Measurements from ENCODE around the gene TBX6.

The TBX6 gene

DNA sequence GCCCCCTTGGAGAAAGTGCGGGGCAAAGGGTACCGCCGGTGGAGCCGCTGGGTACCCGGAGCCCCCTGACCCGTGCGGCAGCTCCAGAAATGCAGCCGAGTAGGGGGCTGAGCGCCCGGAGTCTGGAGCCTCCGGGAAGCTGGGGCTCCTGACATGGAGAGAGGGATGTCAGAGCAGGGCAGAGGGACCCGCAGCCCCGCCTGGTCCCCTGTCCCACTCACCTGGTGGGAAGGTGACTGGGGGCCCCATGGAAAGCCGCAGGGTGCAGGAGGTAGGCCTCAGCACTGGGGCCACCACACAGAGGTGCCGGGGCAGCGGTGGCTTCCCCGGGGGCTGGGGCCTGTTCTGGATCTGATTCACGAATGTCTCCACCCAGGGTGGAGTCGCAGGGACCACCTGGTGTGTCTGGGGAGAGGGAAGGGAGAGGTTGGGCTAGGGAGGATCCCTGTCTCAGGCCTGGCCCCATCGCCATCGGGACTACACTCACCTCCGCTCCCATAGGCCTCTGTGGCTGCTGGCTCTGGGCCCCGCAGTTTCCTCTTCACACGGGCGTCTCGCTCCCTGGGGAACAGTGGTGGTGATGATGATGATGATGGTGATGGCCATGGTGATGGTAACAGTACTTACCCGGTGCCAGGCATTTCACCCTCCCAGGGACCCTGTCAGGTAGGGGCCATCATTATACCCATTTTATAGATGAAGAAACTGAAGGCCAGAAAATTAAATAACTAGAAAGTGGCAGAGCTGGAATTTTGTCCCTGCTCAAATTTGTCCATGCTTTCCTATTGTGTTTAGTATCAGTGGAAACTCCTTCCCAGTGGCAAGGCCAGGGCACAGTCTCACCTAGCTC is 5.2 kb downstream of the TBX6 start:
- H3K36me3 Mint-ChIP-seq, result peaks cover 37 to 40% of the 10 kb centered on the region in 2 donors
- H3K4me1 Mint-ChIP-seq, result peaks cover 6 to 15% of the 10 kb centered on the region in 2 donors
- peaks cover 0 to 2% of the 10 kb centered on the region in 2 donors for H3K9me3 Mint-ChIP-seq
- H3K27me3 Mint-ChIP-seq, result no peaks in the 10 kb centered on the region
- DNase-seq (no peak), ATAC-seq (replicated peaks) (no peak)
- H3K27ac Mint-ChIP-seq, result peak overlapping the region; percentile 56
- H3K4me3 Mint-ChIP-seq, result no peak overlapping the region

DNA sequence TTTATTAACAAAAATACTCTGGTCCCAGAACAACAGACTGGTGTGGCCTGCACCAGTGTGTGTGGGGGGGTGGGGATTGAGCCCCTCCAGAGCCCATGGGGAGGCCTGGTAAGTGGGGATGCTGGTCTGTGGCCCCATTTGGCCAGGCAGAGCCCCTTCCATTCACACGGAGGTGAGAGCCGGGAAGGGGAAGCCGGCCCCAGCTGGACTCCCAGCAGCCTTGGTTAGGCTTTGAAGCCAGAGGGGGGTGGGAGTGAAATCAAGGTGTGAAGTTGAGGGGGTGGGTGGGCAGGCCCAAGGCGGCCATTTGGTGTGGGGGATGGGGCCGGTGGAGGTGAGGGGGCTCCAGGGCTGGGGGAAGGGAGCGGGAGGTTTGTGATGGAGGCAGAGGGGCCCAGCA is 5.9 kb downstream of the TBX6 start:
- Mint-ChIP-seq H3K27ac (peak overlapping the region; percentile 81), H3K4me1 (peaks cover 6 to 11% of the 10 kb centered on the region in 2 donors)

DNA sequence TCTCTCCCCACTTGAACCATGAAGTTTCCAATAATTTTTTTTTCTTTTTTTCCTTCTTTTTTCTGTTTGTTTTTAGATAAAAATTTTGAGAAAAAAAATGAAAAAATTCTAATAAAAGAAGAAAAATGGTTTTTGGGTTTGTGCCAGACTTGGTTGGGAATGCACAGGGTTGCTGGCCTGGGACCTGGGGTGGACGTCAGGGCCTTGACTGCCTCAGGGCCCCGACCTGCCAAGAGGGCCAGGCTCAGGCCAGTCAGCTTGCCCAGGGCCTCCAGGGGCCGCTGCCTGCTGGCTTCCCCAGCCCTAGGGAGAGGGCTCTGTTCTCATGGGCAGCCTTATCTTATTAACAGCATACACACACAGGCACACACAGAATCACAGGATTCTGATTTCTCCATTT is 6.5 kb downstream of the TBX6 start:
- Mint-ChIP-seq H3K4me3 (no peak overlapping the region), H3K27ac (no peak overlapping the region), H3K36me3 (peaks cover 40 to 43% of the 10 kb centered on the region in 2 donors), H3K9me3 (peaks cover 0 to 2% of the 10 kb centered on the region in 2 donors), H3K27me3 (no peaks in the 10 kb centered on the region), H3K4me1 (peaks cover 5 to 8% of the 10 kb centered on the region in 2 donors)
- ATAC-seq (replicated peaks) (no peak), DNase-seq (no peak)

More for the DNA sequence above, 5.9 kb downstream of the TBX6 start:
- no peak for DNase-seq
- ATAC-seq (replicated peaks), result no peak
- Mint-ChIP-seq H3K4me3 (no peak overlapping the region), H3K27me3 (no peaks in the 10 kb centered on the region), H3K36me3 (peaks cover 40 to 41% of the 10 kb centered on the region in 2 donors), H3K9me3 (peaks cover 0 to 2% of the 10 kb centered on the region in 2 donors)

DNA sequence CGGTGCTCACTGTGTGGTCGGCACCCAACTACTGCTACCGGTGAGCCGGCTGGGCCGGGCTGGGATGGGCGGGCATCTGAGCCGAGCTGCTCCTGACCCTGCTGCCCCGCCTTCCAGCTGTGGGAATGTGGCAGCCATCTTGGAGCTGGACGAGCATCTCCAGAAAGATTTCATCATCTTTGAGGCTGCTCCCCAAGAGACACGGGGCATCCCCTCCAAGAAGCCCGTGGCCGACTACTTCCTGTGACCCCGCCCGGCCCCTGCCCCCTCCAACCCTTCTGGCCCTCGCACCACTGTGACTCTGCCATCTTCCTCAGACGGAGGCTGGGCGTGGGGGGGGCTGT is 6.9 kb downstream of the TBX6 start:
- DNase-seq (no peak), ATAC-seq (replicated peaks) (no peak)
- Mint-ChIP-seq H3K4me1 (peaks cover 3 to 6% of the 10 kb centered on the region in 2 donors), H3K27me3 (no peaks in the 10 kb centered on the region), H3K4me3 (no peak overlapping the region), H3K36me3 (peaks cover 42 to 44% of the 10 kb centered on the region in 2 donors), H3K27ac (no peak overlapping the region), H3K9me3 (peaks cover 0 to 2% of the 10 kb centered on the region in 2 donors)

DNA sequence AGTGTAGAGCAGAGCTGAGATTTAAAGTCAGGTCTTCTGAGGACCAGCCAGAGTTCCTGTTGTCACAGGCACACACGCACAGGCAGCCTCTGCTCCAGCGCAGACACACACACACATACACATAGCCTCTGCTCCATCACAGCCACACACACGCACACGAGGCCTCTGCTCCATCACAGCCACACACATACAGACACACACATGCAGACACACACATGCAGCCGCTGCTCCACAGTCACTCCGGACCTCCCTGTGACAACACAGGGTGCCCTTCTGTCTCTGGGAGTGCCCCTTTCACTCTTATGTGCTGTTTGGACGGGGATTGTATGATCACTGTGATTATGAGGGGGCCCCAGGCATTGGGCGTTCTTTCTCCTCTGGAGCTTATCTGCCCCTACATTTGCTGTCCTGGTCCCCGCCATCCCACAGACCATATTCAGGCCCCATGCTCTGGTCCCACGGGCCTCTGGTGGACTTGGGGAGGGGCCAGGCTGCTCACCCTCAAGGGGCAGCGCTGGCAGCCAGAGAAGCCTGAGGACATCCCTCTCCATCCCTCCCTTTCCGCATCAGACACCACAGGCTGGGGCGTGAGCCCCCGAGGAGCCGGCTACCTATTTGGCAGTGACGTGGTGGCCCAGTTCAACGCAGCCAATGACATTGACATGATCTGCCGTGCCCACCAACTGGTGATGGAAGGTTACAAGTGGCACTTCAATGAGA is 7.5 kb downstream of the TBX6 start:
- Mint-ChIP-seq H3K9me3 (peaks cover 0 to 2% of the 10 kb centered on the region in 2 donors), H3K27ac (no peak overlapping the region), H3K4me1 (peaks cover 5 to 11% of the 10 kb centered on the region in 2 donors), H3K36me3 (peaks cover 48 to 49% of the 10 kb centered on the region in 2 donors), H3K4me3 (no peak overlapping the region), H3K27me3 (no peaks in the 10 kb centered on the region)
- ATAC-seq (replicated peaks), result peak in 1 of 2 donors; percentile 20
- DNase-seq, result no peak

DNA sequence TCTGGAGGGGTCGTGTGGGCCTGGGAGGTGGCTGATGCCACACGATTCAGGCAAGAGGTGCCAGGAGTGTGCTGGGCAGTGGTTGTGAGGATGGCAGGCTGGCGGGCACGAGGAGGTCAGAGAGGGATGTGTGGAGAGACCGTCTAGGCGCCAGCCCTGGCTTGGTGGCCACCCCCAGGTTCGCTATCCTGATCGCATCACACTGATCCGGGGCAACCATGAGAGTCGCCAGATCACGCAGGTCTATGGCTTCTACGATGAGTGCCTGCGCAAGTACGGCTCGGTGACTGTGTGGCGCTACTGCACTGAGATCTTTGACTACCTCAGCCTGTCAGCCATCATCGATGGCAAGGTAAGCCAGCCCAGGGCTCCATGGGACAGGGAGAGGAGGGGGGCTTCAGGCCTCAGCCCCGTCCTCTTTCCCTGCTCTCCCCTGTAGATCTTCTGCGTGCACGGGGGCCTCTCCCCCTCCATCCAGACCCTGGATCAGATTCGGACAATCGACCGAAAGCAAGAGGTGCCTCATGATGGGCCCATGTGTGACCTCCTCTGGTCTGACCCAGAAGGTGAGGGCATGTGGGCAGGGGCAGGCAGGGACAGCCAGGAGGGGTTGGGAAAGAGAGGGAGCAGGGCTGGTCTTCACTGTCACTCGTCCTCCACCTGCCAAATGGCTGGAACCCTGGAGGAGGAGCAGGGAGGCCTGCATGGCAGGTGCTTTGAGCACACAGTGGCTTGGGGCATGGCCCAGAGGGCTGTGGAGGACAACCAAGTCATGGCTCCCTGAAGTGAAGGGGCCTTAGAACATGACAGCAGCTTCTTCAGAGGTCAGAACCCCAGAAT is 8.3 kb downstream of the TBX6 start:
- Mint-ChIP-seq H3K36me3 (peaks cover 51% of the 10 kb centered on the region in 2 donors), H3K27me3 (no peaks in the 10 kb centered on the region), H3K27ac (peak overlapping the region; percentile 33), H3K9me3 (peaks cover 0 to 2% of the 10 kb centered on the region in 2 donors), H3K4me3 (no peak overlapping the region), H3K4me1 (peaks cover 5 to 19% of the 10 kb centered on the region in 2 donors)
- DNase-seq (no peak), ATAC-seq (replicated peaks) (no peak)

DNA sequence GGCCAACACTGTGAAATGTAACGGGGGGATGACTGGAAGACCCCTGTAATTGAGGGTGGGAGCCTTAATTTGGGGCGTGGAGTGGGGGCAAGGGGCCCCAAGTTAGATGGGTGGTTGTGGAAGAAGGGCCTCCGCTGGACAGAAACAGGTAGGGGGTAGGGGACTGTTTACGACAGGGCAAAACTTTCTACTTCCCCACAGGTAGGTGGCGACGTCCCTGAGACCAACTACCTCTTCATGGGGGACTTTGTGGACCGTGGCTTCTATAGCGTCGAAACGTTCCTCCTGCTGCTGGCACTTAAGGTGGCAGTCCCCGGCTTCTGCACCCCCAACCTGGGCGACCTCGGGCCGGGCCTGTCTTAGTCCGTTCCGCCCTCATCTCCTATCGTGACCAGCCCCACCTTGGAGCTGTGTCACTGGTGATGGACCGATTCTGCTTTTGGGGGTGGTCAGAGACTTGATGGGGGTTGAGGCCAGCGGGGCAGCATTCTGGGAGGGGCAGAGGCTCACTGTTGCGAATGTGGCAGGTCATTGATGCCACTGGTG is 9.1 kb downstream of the TBX6 start:
- DNase-seq (no peak), ATAC-seq (replicated peaks) (no peak)
- Mint-ChIP-seq H3K4me3 (no peak overlapping the region), H3K27ac (peak overlapping the region; percentile 33), H3K36me3 (peaks cover 51 to 53% of the 10 kb centered on the region in 2 donors), H3K27me3 (no peaks in the 10 kb centered on the region), H3K4me1 (peaks cover 10 to 27% of the 10 kb centered on the region in 2 donors), H3K9me3 (peaks cover 0 to 1% of the 10 kb centered on the region in 2 donors)

DNA sequence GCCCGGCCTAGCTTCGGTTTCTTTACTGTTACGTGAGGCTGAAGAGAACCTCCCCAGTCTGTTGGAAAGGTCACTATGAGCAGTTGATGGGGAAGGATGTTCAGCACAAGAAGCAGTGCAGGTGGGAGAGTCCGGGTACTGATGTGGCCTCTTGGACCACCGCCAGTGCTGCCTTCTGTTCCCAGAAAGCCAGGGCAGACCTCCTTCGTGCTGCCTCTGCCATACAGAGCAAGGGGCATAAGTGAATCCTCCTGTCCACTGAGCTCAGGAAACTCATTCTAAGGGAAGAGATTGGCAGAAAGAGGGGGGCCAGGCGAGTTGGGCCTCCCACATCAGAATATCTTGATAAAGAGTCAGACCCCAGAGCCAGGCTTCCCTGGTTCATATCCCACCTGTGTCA is 12.2 kb downstream of the TBX6 start:
- no peak for ATAC-seq (replicated peaks)
- Mint-ChIP-seq H3K4me1 (peaks cover 25 to 41% of the 10 kb centered on the region in 2 donors), H3K36me3 (peaks cover 41 to 58% of the 10 kb centered on the region in 2 donors), H3K4me3 (no peak overlapping the region), H3K27ac (no peak overlapping the region), H3K27me3 (no peaks in the 10 kb centered on the region), H3K9me3 (no peaks in the 10 kb centered on the region)
- no peak for DNase-seq

DNA sequence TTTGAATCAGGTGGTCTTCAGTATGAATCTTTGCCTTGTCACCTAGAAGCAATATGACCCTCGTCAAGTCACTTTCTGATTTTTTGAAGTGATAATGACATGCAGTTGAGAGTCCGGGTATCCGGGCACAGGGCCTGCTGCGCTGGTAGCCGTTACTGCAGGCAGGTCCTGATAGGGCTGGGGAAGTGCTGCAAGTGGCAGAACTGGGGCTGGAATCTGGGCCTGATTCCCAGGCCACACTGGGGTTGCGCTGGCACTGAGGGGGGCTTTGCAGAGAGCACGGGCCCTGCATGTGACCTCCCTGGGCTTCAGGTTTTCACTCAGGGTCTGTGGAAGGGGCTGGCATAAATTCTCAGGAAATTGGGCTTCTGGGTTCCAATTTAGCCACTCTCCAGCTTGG is 13.0 kb downstream of the TBX6 start:
- Mint-ChIP-seq H3K4me3 (no peak overlapping the region), H3K4me1 (peaks cover 25 to 41% of the 10 kb centered on the region in 2 donors), H3K36me3 (peaks cover 40 to 61% of the 10 kb centered on the region in 2 donors), H3K9me3 (no peaks in the 10 kb centered on the region), H3K27me3 (no peaks in the 10 kb centered on the region), H3K27ac (no peak overlapping the region)
- ATAC-seq (replicated peaks) (no peak), DNase-seq (no peak)

DNA sequence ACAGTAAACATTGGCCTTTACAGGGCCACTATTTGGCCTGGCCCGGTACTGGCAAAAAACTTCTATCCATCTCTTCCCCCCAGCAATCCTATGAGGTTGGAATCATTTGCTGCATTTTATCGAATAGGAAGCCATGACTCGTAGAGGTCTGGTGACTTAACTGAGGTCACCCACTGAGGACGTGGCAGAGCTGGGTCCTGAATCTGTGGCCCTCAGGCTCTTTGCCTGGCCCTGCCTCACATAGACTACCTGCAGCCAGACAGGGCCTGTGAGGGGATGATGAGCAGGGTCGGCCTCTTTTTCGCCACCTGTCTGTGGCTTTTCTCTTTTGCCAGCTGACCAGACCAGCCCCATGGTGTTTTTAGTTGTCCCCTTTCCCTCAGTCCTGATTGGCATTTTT is 14.1 kb downstream of the TBX6 start:
- Mint-ChIP-seq H3K27me3 (no peaks in the 10 kb centered on the region), H3K4me3 (peak overlapping the region in 1 of 2 donors; percentile 13), H3K27ac (peak overlapping the region; percentile 56), H3K36me3 (peaks cover 33 to 61% of the 10 kb centered on the region in 2 donors), H3K4me1 (peaks cover 25 to 41% of the 10 kb centered on the region in 2 donors), H3K9me3 (no peaks in the 10 kb centered on the region)
- DNase-seq (no peak), ATAC-seq (replicated peaks) (no peak)

DNA sequence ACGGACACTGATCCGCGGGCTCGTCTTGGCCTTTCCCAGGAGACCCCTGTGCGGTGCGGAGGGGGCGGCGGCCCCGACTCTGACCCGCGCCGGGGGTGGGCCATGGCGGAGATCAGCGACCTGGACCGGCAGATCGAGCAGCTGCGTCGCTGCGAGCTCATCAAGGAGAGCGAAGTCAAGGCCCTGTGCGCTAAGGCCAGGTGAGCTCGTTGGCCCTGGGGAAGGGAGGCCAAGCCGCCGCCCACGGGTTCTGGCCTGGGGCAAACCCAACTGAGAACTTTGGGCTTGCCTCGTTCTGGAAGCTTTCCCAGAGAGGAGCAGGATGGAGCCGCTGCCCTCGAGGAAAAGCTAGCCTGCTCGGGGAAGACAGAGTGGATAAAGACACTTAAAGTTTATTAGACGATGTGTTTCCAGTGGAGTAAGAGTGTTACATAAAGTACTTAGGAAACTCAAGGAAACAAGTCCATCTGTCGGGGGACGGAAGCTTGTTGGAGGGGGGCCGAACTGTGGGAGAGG is 15.4 kb downstream of the TBX6 start:
- peaks cover 33 to 60% of the 10 kb centered on the region in 2 donors for H3K36me3 Mint-ChIP-seq
- peak; percentile 48 to 51 for ATAC-seq (replicated peaks)
- no peaks in the 10 kb centered on the region for H3K9me3 Mint-ChIP-seq
- no peak for DNase-seq
- peak overlapping the region; percentile 99 for H3K27ac Mint-ChIP-seq
- H3K27me3 Mint-ChIP-seq, result no peaks in the 10 kb centered on the region
- H3K4me3 Mint-ChIP-seq, result peak overlapping the region; percentile 89 to 99
- H3K4me1 Mint-ChIP-seq, result peaks cover 24 to 41% of the 10 kb centered on the region in 2 donors

DNA sequence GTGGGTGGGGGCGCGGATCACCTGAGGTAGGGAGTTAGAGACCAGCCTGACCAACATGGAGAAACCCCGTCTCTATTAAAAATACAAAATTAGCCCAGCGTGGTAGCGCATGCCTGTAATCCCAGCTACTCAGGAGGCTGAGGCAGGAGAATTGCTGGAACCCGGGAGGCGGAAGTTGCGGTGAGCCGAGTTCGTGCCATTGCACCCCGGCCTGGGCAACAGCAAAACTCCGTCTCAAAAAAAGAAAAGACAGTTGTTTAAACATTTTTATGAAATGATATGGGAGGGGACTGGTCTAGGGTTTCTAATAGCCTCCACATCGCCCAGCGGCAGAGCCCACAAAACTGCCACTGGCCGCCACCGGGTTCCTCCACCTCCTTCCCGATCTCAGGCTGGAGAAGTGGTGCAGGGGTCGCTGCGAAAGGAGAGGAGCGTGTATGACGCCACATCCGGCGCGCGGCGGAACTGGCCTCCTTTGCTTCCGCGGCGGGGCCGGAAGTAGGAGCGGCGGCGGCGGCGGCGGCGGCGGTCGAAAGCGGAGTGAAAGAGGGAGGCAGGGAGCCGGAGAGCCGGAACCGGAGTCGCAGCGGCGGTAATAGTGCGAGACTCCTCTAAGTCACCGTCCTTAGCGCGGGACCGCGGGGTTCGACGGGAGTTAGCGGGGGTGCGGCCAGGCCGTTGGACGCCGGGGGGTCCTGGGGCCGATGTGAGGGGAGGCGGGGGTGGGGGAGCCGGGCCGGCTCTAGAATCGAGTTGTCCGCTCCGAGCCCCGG is 16.0 kb downstream of the TBX6 start, which contains the start of gene PPP4C:
PPP4C (plus strand) TSS at position 492 of the 773 bp plus-strand sequence. CDS start 384 bp downstream, outside the sequence.
- Mint-ChIP-seq H3K27me3 (no peaks in the 10 kb centered on the region), H3K27ac (peak within 1 kb of the TSS; percentile 99), H3K36me3 (peaks cover 36 to 57% of the 10 kb centered on the region in 2 donors), H3K4me3 (peak within 1 kb of the TSS; percentile 89 to 99), H3K4me1 (peaks cover 24 to 41% of the 10 kb centered on the region in 2 donors), H3K9me3 (no peaks in the 10 kb centered on the region)
- peak; percentile 85 for DNase-seq
- peak; percentile 93 to 95 for ATAC-seq (replicated peaks)

DNA sequence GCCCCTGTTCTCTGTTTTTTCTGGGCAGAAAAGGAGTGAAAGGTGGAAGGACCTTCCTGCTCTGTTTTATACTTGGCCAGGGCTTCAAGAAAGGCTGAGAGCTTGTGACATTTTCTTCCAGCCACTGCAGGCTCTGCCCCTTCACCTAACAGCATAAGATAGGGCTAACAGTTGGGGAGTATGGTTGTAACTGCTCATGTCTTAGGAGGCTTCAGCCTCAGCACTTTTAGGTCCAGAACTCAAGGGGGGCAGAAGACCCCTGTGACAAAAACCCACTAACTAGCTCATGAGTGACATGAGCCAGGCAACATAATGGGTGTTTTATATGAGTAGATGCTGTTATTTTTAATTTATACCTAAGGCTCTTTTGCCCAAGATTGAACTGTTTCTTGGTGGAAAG is 21.2 kb downstream of the TBX6 start:
- Mint-ChIP-seq H3K9me3 (no peaks in the 10 kb centered on the region), H3K36me3 (peaks cover 61 to 65% of the 10 kb centered on the region in 2 donors), H3K27ac (peak overlapping the region; percentile 76), H3K27me3 (no peaks in the 10 kb centered on the region), H3K4me1 (peaks cover 22 to 39% of the 10 kb centered on the region in 2 donors), H3K4me3 (no peak overlapping the region)
- DNase-seq (no peak), ATAC-seq (replicated peaks) (no peak)

All from stimulated activated naive B cell treated with anti-CD40 and anti-IgM and Interleukin-4, amounts not matched to agents 10 μg/mL and 1 μg/mL and 100 μg/mL, for 72 hours (primary cell).